MM.1S (cell line): ENCODE results near the gene TMEM178B.

Source experiments
- DNase-seq: peaks from one replicate; pipeline ENCODE4 v3.0.0-alpha.2; 2015
- H2AFZ ChIP-seq: fragments of 300-600 bp; sonication (generic); 2 replicates; pipeline ENCODE4 v1.6.0; 2016; ENCODE audit warnings: antibody characterized with exemption, low read length
- H3F3A ChIP-seq: fragments of 300-600 bp; sonication (generic); 2 replicates; pipeline ENCODE4 v1.6.1; 2016; ENCODE audit warnings: mild to moderate bottlenecking, antibody characterized with exemption, low read length, moderate library complexity, mixed read lengths; ENCODE audit not compliant: insufficient read depth
- H3K27ac ChIP-seq: fragments of 300-600 bp; sonication (generic); 2 replicates; pipeline ENCODE4 v1.5.1; 2016; ENCODE audit warnings: mild to moderate bottlenecking, low read length
- H3K27me3 ChIP-seq: fragments of 300-600 bp; sonication (generic); replicated peaks from 2 replicates; pipeline ENCODE4 v1.6.0; 2016; ENCODE audit warnings: low read length; ENCODE audit not compliant: insufficient read depth
- H3K36me3 ChIP-seq: fragments of 300-600 bp; sonication (generic); replicated peaks from 2 replicates; pipeline ENCODE4 v1.6.1; 2016; ENCODE audit warnings: mild to moderate bottlenecking, low read length, mixed read lengths; ENCODE audit not compliant: insufficient read depth
- H3K4me1 ChIP-seq: fragments of 300-600 bp; sonication (generic); 2 replicates; pipeline ENCODE4 v1.6.1; 2016; ENCODE audit warnings: low read length, mixed read lengths
- H3K4me2 ChIP-seq: fragments of 300-600 bp; sonication (generic); 2 replicates; pipeline ENCODE4 v1.6.0; 2016; ENCODE audit warnings: low read depth, low read length
- H3K4me3 ChIP-seq: fragments of 300-600 bp; sonication (generic); 2 replicates; pipeline ENCODE4 v1.5.1; 2016; ENCODE audit warnings: low read length, mixed read lengths
- H3K79me2 ChIP-seq: fragments of 300-600 bp; sonication (generic); 2 replicates; pipeline ENCODE4 v1.6.1; 2016; ENCODE audit warnings: mixed run types, low read length, mixed read lengths
- H3K9ac ChIP-seq: fragments of 300-600 bp; sonication (generic); 2 replicates; pipeline ENCODE4 v1.6.1; 2016; ENCODE audit warnings: low read length, mixed read lengths
- H3K9me2 ChIP-seq: fragments of 300-600 bp; sonication (generic); replicated peaks from 2 replicates; pipeline ENCODE4 v1.6.1; 2016; ENCODE audit warnings: mild to moderate bottlenecking, low read length, mixed read lengths; ENCODE audit not compliant: insufficient read depth
- H3K9me3 ChIP-seq: fragments of 300-600 bp; sonication (generic); replicated peaks from 2 replicates; pipeline ENCODE4 v1.6.1; 2016; ENCODE audit warnings: mild to moderate bottlenecking, low read length, mixed read lengths; ENCODE audit not compliant: insufficient read depth
- H4K20me1 ChIP-seq: fragments of 300-600 bp; sonication (generic); 2 replicates; pipeline ENCODE4 v1.6.1; 2016; ENCODE audit warnings: mild to moderate bottlenecking, low read length, moderate library complexity, mixed read lengths; ENCODE audit not compliant: insufficient read depth
- EZH2 ChIP-seq: fragments of 300-600 bp; sonication (generic); optimal IDR thresholded peaks from 2 replicates; pipeline ENCODE3; 2017; ENCODE audit warnings: low read depth, mild to moderate bottlenecking, antibody characterized with exemption, low read length, mixed read lengths
- EZH2phosphoT487 ChIP-seq: fragments of 300-600 bp; sonication (generic); IDR thresholded peaks from 2 replicates; pipeline ENCODE4 v1.6.1; 2018; ENCODE audit warnings: antibody characterized with exemption, low read length
- TF ChIP-seq, protein P1 (sequence below): fragments of 300-600 bp; sonication (generic); IDR thresholded peaks from 2 replicates; pipeline ENCODE4 v1.5.1; 2016; ENCODE audit warnings: antibody characterized with exemption, low read length, mixed read lengths

Gene TMEM178B

DNA sequence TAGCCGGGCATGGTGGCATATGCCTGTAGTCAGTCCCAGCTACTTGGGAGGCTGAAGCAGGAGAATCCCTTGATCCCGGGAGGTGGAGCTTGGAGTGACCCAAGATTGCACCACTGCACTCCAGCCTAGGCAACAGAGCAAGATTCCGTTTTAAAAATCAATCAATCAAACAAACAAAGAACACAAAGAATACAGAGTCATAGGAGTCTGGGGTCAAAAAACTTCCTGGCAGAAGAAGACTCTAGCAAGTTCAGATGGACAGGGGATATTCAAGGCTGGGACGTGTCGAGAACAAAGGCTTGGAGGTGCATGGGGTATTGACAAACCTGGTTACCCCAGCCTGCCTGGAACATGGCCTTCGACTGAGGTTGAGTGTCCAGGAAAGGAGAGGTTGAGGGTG is 248.5 kb downstream of the TMEM178B start:
- TF ChIP-seq, protein P1, sequence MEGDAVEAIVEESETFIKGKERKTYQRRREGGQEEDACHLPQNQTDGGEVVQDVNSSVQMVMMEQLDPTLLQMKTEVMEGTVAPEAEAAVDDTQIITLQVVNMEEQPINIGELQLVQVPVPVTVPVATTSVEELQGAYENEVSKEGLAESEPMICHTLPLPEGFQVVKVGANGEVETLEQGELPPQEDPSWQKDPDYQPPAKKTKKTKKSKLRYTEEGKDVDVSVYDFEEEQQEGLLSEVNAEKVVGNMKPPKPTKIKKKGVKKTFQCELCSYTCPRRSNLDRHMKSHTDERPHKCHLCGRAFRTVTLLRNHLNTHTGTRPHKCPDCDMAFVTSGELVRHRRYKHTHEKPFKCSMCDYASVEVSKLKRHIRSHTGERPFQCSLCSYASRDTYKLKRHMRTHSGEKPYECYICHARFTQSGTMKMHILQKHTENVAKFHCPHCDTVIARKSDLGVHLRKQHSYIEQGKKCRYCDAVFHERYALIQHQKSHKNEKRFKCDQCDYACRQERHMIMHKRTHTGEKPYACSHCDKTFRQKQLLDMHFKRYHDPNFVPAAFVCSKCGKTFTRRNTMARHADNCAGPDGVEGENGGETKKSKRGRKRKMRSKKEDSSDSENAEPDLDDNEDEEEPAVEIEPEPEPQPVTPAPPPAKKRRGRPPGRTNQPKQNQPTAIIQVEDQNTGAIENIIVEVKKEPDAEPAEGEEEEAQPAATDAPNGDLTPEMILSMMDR = no peak
- no peak for TF ChIP-seq EZH2phosphoT487
- TF ChIP-seq EZH2 = no peak
- Histone ChIP-seq H3K27ac (no peak overlapping the region), H4K20me1 (no peaks in the 10 kb centered on the region), H3K4me2 (no peak overlapping the region), H3K4me3 (no peak overlapping the region), H3F3A (peaks cover 25% of the 10 kb centered on the region), H3K79me2 (0 out of 2 replicates have a peak, but pooled peaks cover 5% of the 10 kb centered on the region), H3K4me1 (peaks cover 55% of the 10 kb centered on the region), H3K9me2 (no peaks in the 10 kb centered on the region), H2AFZ (no peak overlapping the region), H3K9ac (no peak overlapping the region), H3K27me3 (no peaks in the 10 kb centered on the region), H3K9me3 (no peaks in the 10 kb centered on the region), H3K36me3 (no peaks in the 10 kb centered on the region)
- DNase-seq = no peak

DNA sequence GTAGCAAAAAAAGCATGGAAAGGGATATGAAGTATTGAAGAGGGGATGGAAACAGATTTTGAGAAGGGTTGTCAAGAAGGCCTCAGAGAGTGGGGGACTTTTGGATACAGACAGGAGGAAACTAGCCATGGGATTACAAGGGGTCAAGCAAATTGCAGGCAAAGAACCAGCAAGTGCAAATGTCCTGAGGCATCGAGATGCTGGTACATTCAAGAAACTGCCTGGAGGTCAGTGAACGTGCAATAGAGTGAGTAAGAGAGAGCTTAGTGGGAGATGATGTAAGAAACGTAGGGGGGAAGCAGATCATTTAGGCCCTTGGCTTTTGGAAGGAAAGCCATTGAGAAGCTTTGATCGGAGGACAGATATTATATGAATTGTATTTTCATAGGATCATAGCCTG is 250.0 kb downstream of the TMEM178B start:
- Histone ChIP-seq H3K9me3 (no peaks in the 10 kb centered on the region), H3K4me3 (no peak overlapping the region), H3K79me2 (0 out of 2 replicates have a peak, but pooled peaks cover 4% of the 10 kb centered on the region), H3K9me2 (no peaks in the 10 kb centered on the region), H3F3A (peaks cover 12% of the 10 kb centered on the region; the same call in 1 of the 2 replicates), H3K27ac (no peak overlapping the region), H3K36me3 (no peaks in the 10 kb centered on the region), H2AFZ (no peak overlapping the region), H3K27me3 (no peaks in the 10 kb centered on the region), H3K9ac (no peak overlapping the region), H4K20me1 (no peaks in the 10 kb centered on the region), H3K4me1 (peaks cover 53% of the 10 kb centered on the region), H3K4me2 (no peak overlapping the region)
- DNase-seq = no peak
- TF ChIP-seq EZH2 (no peak), EZH2phosphoT487 (no peak)
- TF ChIP-seq, protein P1 = no peak

DNA sequence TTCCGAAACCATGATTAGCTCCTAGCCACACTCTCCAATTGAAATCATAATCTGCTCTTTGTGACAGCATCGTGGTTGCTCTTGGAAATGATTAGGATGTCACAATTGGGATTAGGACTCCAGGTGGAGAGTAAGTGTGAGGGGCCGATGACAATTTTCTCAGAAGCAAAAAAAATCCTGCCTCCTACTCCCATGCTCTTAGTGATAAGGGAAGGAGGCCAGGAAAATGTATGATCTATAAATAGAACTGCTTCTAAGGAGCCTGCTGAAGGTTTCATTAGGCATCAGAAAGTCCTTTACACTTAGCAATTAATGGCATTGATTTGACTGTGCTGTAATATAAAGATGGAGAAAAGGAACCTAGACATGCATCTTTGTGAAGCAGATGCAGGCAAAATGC is 251.0 kb downstream of the TMEM178B start:
- Histone ChIP-seq H3K9ac (no peak overlapping the region), H3K27ac (no peak overlapping the region), H3K79me2 (no peaks in the 10 kb centered on the region), H2AFZ (no peak overlapping the region), H3K27me3 (no peaks in the 10 kb centered on the region), H4K20me1 (no peaks in the 10 kb centered on the region), H3K36me3 (no peaks in the 10 kb centered on the region), H3K9me2 (no peaks in the 10 kb centered on the region), H3K4me3 (no peak overlapping the region), H3K9me3 (no peaks in the 10 kb centered on the region), H3F3A (peaks cover 9% of the 10 kb centered on the region; the same call in 1 of the 2 replicates), H3K4me2 (no peak overlapping the region), H3K4me1 (peaks cover 49% of the 10 kb centered on the region)
- TF ChIP-seq EZH2 = no peak
- no peak for DNase-seq

DNA sequence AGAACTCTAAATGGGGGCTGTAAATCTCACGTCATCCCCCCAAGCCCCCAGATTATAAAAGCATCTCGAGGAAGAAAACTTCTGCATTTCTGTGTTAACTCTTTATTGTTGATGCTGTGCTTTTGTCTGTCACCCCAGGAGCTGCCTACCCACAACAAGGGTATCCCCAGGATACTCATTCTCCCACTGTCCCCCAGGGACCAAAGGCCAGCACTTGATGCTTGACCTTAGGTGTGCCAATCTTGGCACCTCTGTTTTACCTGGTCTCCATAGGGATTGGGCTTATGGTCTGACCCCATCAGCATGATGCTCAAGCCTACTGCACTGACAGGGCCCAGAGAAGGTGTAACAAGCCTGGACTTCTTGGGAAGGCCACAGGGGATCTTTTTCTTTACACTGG is 251.4 kb downstream of the TMEM178B start:
- H4K20me1 ChIP-seq = no peaks in the 10 kb centered on the region
- H3K4me2 ChIP-seq = no peak overlapping the region
- no peaks in the 10 kb centered on the region for H3K27me3 ChIP-seq
- H3K4me1 ChIP-seq = peaks cover 45% of the 10 kb centered on the region
- no peak for DNase-seq
- no peak overlapping the region for H2AFZ ChIP-seq
- no peaks in the 10 kb centered on the region for H3K79me2 ChIP-seq
- H3K9ac ChIP-seq = no peak overlapping the region
- no peaks in the 10 kb centered on the region for H3K9me2 ChIP-seq
- H3K4me3 ChIP-seq = no peak overlapping the region
- TF ChIP-seq, protein P1 = no peak
- no peak for TF ChIP-seq EZH2phosphoT487
- no peak for TF ChIP-seq EZH2
- no peak overlapping the region for H3K27ac ChIP-seq
- no peaks in the 10 kb centered on the region for H3K36me3 ChIP-seq
- H3K9me3 ChIP-seq = no peaks in the 10 kb centered on the region
- peaks cover 5% of the 10 kb centered on the region; the same call in 1 of the 2 replicates for H3F3A ChIP-seq
